Upper lobe of right lung (tissue), 1 donor: ENCODE data around the gene COX4I2. TPM values are rescaled to one million over a fixed set of nuclear protein-coding genes. Genes with fewer than 3 reads are reported as not detected.
A peak's percentile ranks its signal among the peaks of the same experiment; 100 is the strongest.

Experiments
- ATAC-seq: fragments of 200-7000 bp; cut with Tn5 transposase; one replicate; pipeline ENCODE4 v1.9.1; 2020; ENCODE audit warnings: mild to moderate bottlenecking, moderate library complexity
- DNase-seq: peaks from one replicate; pipeline ENCODE4 v3.0.0-alpha.2; 2020
- H3K27ac ChIP-seq: fragments of 200-600 bp; one replicate; pipeline ENCODE4 v1.8.0; 2022
- H3K27me3 ChIP-seq: fragments of 200-600 bp; one replicate; pipeline ENCODE4 v1.8.0; 2022; ENCODE audit warnings: mild to moderate bottlenecking
- H3K36me3 ChIP-seq: fragments of 200-600 bp; one replicate; pipeline ENCODE4 v1.8.0; 2022
- H3K4me1 ChIP-seq: fragments of 200-600 bp; one replicate; pipeline ENCODE4 v1.8.0; 2022
- H3K4me3 ChIP-seq: fragments of 200-600 bp; one replicate; pipeline ENCODE4 v1.8.0; 2022; ENCODE audit warnings: mild to moderate bottlenecking
- H3K9me3 ChIP-seq: fragments of 200-600 bp; one replicate; pipeline ENCODE4 v1.8.0; 2022
- CTCF ChIP-seq: fragments of 200-600 bp; IDR thresholded peaks from one replicate; pipeline ENCODE4 v1.8.0; 2022; ENCODE audit warnings: antibody characterized with exemption
- intact Hi-C: fragments of 100-400 bp; cut with DNase I; formaldehyde crosslinking; loops from one replicate; pipeline ENCODE4 v1.11.0; 2022
- total RNA-seq: library from RNA; stranded (reverse); fragmentation: NEBNext Ultra II Directional; extraction: Animal tissue kit (Norgen Biotek cat#: 25700); gene quantifications from one replicate; pipeline ENCODE4 v1.2.1, GENCODE V29; 2021
- donor health status: DM: no; HTN: yes; CAD: no; lungs with severe emphysema.

The COX4I2 gene
- total RNA-seq, 1 donor from 2014 or later: 19.1 TPM

- no peaks in the 10 kb centered on the region for H3K9me3 ChIP-seq
- no peak for DNase-seq
- H3K27me3 ChIP-seq: no peaks in the 10 kb centered on the region
- intact Hi-C loops: no loop called here
- peak; percentile 35 for ATAC-seq
- H3K27ac ChIP-seq: peak overlapping the region; percentile 85
- peaks cover 96% of the 10 kb centered on the region for H3K4me1 ChIP-seq
- H3K4me3 ChIP-seq: no peak overlapping the region
- H3K36me3 ChIP-seq: peaks cover 12% of the 10 kb centered on the region
- no peak for TF ChIP-seq CTCF
Observed at GRCh38 chr20:31678389-31679356, 41.0 kb downstream of the COX4I2 start.

- no peak for DNase-seq
- peaks cover 94% of the 10 kb centered on the region for H3K4me1 ChIP-seq
- ATAC-seq: no peak
- H3K9me3 ChIP-seq: no peaks in the 10 kb centered on the region
- H3K4me3 ChIP-seq: no peak overlapping the region
- peaks cover 22% of the 10 kb centered on the region for H3K36me3 ChIP-seq
- TF ChIP-seq CTCF: no peak
- no peaks in the 10 kb centered on the region for H3K27me3 ChIP-seq
- peak overlapping the region; percentile 85 for H3K27ac ChIP-seq
- intact Hi-C loops: no loop called here
Observed at GRCh38 chr20:31679357-31680285, 41.9 kb downstream of the COX4I2 start.

- intact Hi-C loops: no loop called here
- H3K9me3 ChIP-seq: no peaks in the 10 kb centered on the region
- no peak overlapping the region for H3K4me3 ChIP-seq
- H3K4me1 ChIP-seq: peaks cover 88% of the 10 kb centered on the region
- H3K27ac ChIP-seq: peak overlapping the region; percentile 36
- no peaks in the 10 kb centered on the region for H3K27me3 ChIP-seq
- ATAC-seq (no peak), DNase-seq (no peak)
- peaks cover 24% of the 10 kb centered on the region for H3K36me3 ChIP-seq
- TF ChIP-seq CTCF: no peak
Observed at GRCh38 chr20:31680286-31681127, 42.8 kb downstream of the COX4I2 start.

- Histone ChIP-seq H3K9me3 (no peaks in the 10 kb centered on the region), H3K36me3 (peaks cover 30% of the 10 kb centered on the region), H3K4me1 (peaks cover 85% of the 10 kb centered on the region), H3K27ac (peak overlapping the region; percentile 36), H3K4me3 (no peak overlapping the region), H3K27me3 (no peaks in the 10 kb centered on the region)
- intact Hi-C loops: no loop called here
- ATAC-seq: no peak
- TF ChIP-seq CTCF: no peak
- DNase-seq: no peak
Observed at GRCh38 chr20:31681128-31681727, 43.5 kb downstream of the COX4I2 start.

- Histone ChIP-seq H3K36me3 (peaks cover 35% of the 10 kb centered on the region), H3K4me3 (no peak overlapping the region), H3K9me3 (no peaks in the 10 kb centered on the region), H3K4me1 (peaks cover 82% of the 10 kb centered on the region), H3K27me3 (no peaks in the 10 kb centered on the region), H3K27ac (peak overlapping the region; percentile 36)
- DNase-seq (no peak), ATAC-seq (no peak)
- intact Hi-C loops: no loop called here
- no peak for TF ChIP-seq CTCF
Observed at GRCh38 chr20:31681769-31682168, 44.1 kb downstream of the COX4I2 start.
